Panc1 (cell line): ENCODE data around the gene SCGB1A1.

Experiments used
- CTCF ChIP-seq: fragments of 450-650 bp; IDR thresholded peaks from 2 replicates; pipeline ENCODE4 v1.5.1; 2017; ENCODE audit warnings: mild to moderate bottlenecking
- POLR2AphosphoS5 ChIP-seq: IDR thresholded peaks from 2 replicates; pipeline ENCODE4 v1.6.1; 2012; ENCODE audit warnings: mild to moderate bottlenecking, low read depth, low read length, moderate library complexity
- TCF7L2 ChIP-seq: IDR thresholded peaks from 2 replicates; pipeline ENCODE4 v1.6.1; 2011; ENCODE audit warnings: mild to moderate bottlenecking, low read depth, low read length, inconsistent platforms

GRCh38 chr11:62433904-62434276 lies 15.1 kb downstream of the SCGB1A1 start:
- no peak for TF ChIP-seq CTCF
- 0 out of 2 replicates have a peak, but pooled peaks have one; percentile 11 for TF ChIP-seq POLR2AphosphoS5
- peak; percentile 80 for TF ChIP-seq TCF7L2
